IPS-20b (cell line): ENCODE measurements around the gene TLE1.
A peak's percentile ranks its signal among the peaks of the same experiment; 100 is the strongest.
"Not testable (repeated sequence)": the region's sequence is repeated elsewhere in the genome, so short reads cannot be mapped to it uniquely, and the experiment has no call there.

Experiments used
- H3K27ac ChIP-seq: one replicate; pipeline ENCODE4 v1.5.1; 2013; ENCODE audit warnings: low read length
- H3K27me3 ChIP-seq: 2 replicates; pipeline ENCODE4 v1.6.1; 2013; ENCODE audit warnings: mild to moderate bottlenecking, low read length, inconsistent platforms; ENCODE audit not compliant: insufficient read depth
- H3K36me3 ChIP-seq: 2 replicates; pipeline ENCODE4 v1.6.1; 2013; ENCODE audit warnings: low read depth, mild to moderate bottlenecking, inconsistent platforms, low read length, moderate library complexity; ENCODE audit not compliant: insufficient read depth
- H3K4me1 ChIP-seq: 2 replicates; pipeline ENCODE4 v1.6.1; 2013; ENCODE audit warnings: mild to moderate bottlenecking, control low read depth, inconsistent platforms, low read length, moderate library complexity; ENCODE audit not compliant: insufficient read depth
- H3K4me3 ChIP-seq: 2 replicates; pipeline ENCODE4 v1.5.1; 2013; ENCODE audit warnings: mild to moderate bottlenecking, low read length, inconsistent platforms
- H3K9ac ChIP-seq: 2 replicates; pipeline ENCODE4 v1.6.1; 2013; ENCODE audit warnings: low read depth, mild to moderate bottlenecking, inconsistent platforms, low read length, moderate library complexity
- H3K9me3 ChIP-seq: 2 replicates; pipeline ENCODE4 v1.6.1; 2013; ENCODE audit warnings: mild to moderate bottlenecking, low read depth, low read length, inconsistent platforms; ENCODE audit not compliant: insufficient read depth

Gene TLE1

GRCh38 chr9:81716409-81716808, 27.1 kb upstream of the TLE1 start:
- H3K9ac ChIP-seq = no peak overlapping the region
- no peak overlapping the region for H3K4me3 ChIP-seq
- H3K4me1 ChIP-seq = peaks cover 16% of the 10 kb centered on the region; the same call in 1 of the 2 replicates
- no peak overlapping the region for H3K27ac ChIP-seq
- H3K9me3 ChIP-seq = no peaks in the 10 kb centered on the region
- no peaks in the 10 kb centered on the region for H3K36me3 ChIP-seq
- H3K27me3 ChIP-seq = no peaks in the 10 kb centered on the region

- no peak overlapping the region for H3K9ac ChIP-seq
- no peaks in the 10 kb centered on the region for H3K4me1 ChIP-seq
- H3K27me3 ChIP-seq = no peaks in the 10 kb centered on the region
- H3K36me3 ChIP-seq = no peaks in the 10 kb centered on the region
- H3K4me3 ChIP-seq = no peak overlapping the region
- no peaks in the 10 kb centered on the region for H3K9me3 ChIP-seq
- no peak overlapping the region for H3K27ac ChIP-seq
These were observed 16.2 kb upstream of the TLE1 start for GRCh38 chr9:81705578-81705977.

- Histone ChIP-seq H3K36me3 (no peaks in the 10 kb centered on the region), H3K4me3 (no peak overlapping the region), H3K9ac (no peak overlapping the region), H3K9me3 (no peaks in the 10 kb centered on the region), H3K27me3 (peaks cover 21% of the 10 kb centered on the region), H3K27ac (no peak overlapping the region), H3K4me1 (peaks cover 26% of the 10 kb centered on the region)
These were observed 5.2 kb upstream of the TLE1 start for GRCh38 chr9:81694541-81694940.

- no peaks in the 10 kb centered on the region for H3K9me3 ChIP-seq
- H3K27me3 ChIP-seq = peaks cover 21% of the 10 kb centered on the region
- no peak overlapping the region for H3K27ac ChIP-seq
- no peak overlapping the region for H3K4me3 ChIP-seq
- no peaks in the 10 kb centered on the region for H3K36me3 ChIP-seq
- no peak overlapping the region for H3K9ac ChIP-seq
- peaks cover 26% of the 10 kb centered on the region for H3K4me1 ChIP-seq
These were observed 4.5 kb upstream of the TLE1 start for GRCh38 chr9:81693671-81694378.

- Histone ChIP-seq H3K27me3 (peaks cover 21% of the 10 kb centered on the region), H3K36me3 (peaks cover 12% of the 10 kb centered on the region), H3K4me1 (peaks cover 27% of the 10 kb centered on the region), H3K9ac (peak overlapping the region; percentile 83; the same call in 1 of the 2 replicates), H3K27ac (no peak overlapping the region), H3K9me3 (no peaks in the 10 kb centered on the region), H3K4me3 (peak overlapping the region; percentile 83)
These were observed 1.0 kb upstream of the TLE1 start for GRCh38 chr9:81690251-81690851.

GRCh38 chr9:81689093-81689342, 329 bp downstream of the TLE1 start:
- peak overlapping the region; percentile 29 for H3K27ac ChIP-seq
- peaks cover 25% of the 10 kb centered on the region for H3K36me3 ChIP-seq
- peak overlapping the region; percentile 85 for H3K9ac ChIP-seq
- H3K4me3 ChIP-seq = peak overlapping the region; percentile 96
- H3K9me3 ChIP-seq = not testable (repeated sequence)
- H3K4me1 ChIP-seq = peaks cover 35% of the 10 kb centered on the region
- peaks cover 21% of the 10 kb centered on the region for H3K27me3 ChIP-seq

- Histone ChIP-seq H3K4me3 (peak overlapping the region; percentile 96), H3K4me1 (peaks cover 33% of the 10 kb centered on the region; the same call in 1 of the 2 replicates), H3K27me3 (peaks cover 21% of the 10 kb centered on the region), H3K36me3 (peaks cover 31% of the 10 kb centered on the region), H3K27ac (peak overlapping the region; percentile 55), H3K9ac (peak overlapping the region; percentile 85)
- H3K9me3 ChIP-seq = not testable (repeated sequence)
These were observed 870 bp downstream of the TLE1 start for GRCh38 chr9:81688262-81689092.

- H3K9me3 ChIP-seq = no peaks in the 10 kb centered on the region
- H3K9ac ChIP-seq = peak overlapping the region; percentile 85
- H3K27ac ChIP-seq = peak overlapping the region; percentile 55
- H3K36me3 ChIP-seq = peaks cover 39% of the 10 kb centered on the region
- H3K4me1 ChIP-seq = peaks cover 35% of the 10 kb centered on the region; the same call in 1 of the 2 replicates
- peaks cover 21% of the 10 kb centered on the region for H3K27me3 ChIP-seq
- peak overlapping the region; percentile 96 for H3K4me3 ChIP-seq
These were observed 1.7 kb downstream of the TLE1 start for GRCh38 chr9:81687521-81688261.

GRCh38 chr9:81686614-81687520, 2.5 kb downstream of the TLE1 start:
- Histone ChIP-seq H3K4me3 (peak overlapping the region; percentile 96), H3K9me3 (no peaks in the 10 kb centered on the region), H3K27me3 (peaks cover 15% of the 10 kb centered on the region), H3K27ac (peak overlapping the region; percentile 55), H3K36me3 (peaks cover 47% of the 10 kb centered on the region), H3K4me1 (peaks cover 35% of the 10 kb centered on the region; the same call in 1 of the 2 replicates), H3K9ac (peak overlapping the region; percentile 85)

GRCh38 chr9:81685763-81686613, 3.4 kb downstream of the TLE1 start:
- H3K4me3 ChIP-seq = peak overlapping the region; percentile 96
- H3K4me1 ChIP-seq = peaks cover 30% of the 10 kb centered on the region; the same call in 1 of the 2 replicates
- no peak overlapping the region for H3K27ac ChIP-seq
- peaks cover 6% of the 10 kb centered on the region for H3K27me3 ChIP-seq
- H3K36me3 ChIP-seq = peaks cover 56% of the 10 kb centered on the region
- no peaks in the 10 kb centered on the region for H3K9me3 ChIP-seq
- peak overlapping the region; percentile 85; the same call in 1 of the 2 replicates for H3K9ac ChIP-seq
